HepG2 (cell line): Measurements from ENCODE around the gene ARL5A.

Experiments
- MAFF ChIP-seq: IDR thresholded peaks from 2 replicates; pipeline ENCODE4 v1.6.1; 2011; ENCODE audit warnings: low read depth, low read length, improper control_type of control experiment
- MED1 ChIP-seq: sonication (generic); formaldehyde crosslinking; IDR thresholded peaks from 2 replicates; pipeline ENCODE4 v1.4.0; 2020; ENCODE audit warnings: missing genetic modification reagents
- NONO ChIP-seq, 2 experiments: fragments of 450-650 bp in 1 of 2; sonication (generic) in 1 of 2; formaldehyde crosslinking in 1 of 2; IDR thresholded peaks in 1 of 2; conservative IDR thresholded peaks in 1 of 2; 2 replicates each; pipeline versions ENCODE4 v1.6.1 to v1.8.0; 2017 to 2022; ENCODE audit warnings: mild to moderate bottlenecking in 1 of 2, missing genetic modification reagents in 1 of 2, moderate library complexity in 1 of 2
- POLR2A ChIP-seq, 2 experiments: IDR thresholded peaks; 2 replicates each; pipeline ENCODE4 v1.6.1; 2011; ENCODE audit warnings: low read depth in 2 of 2, low read length in 2 of 2, mild to moderate bottlenecking in 1 of 2, moderate library complexity in 1 of 2; ENCODE audit not compliant: insufficient read depth in 1 of 2
- POLR2AphosphoS5 ChIP-seq: IDR thresholded peaks from 2 replicates; pipeline ENCODE4 v1.6.1; 2012; ENCODE audit warnings: low read depth, low read length
- RAD21 ChIP-seq: fragments of 450-650 bp; formaldehyde crosslinking; IDR thresholded peaks from 2 replicates; pipeline ENCODE4 v1.5.0; 2020; ENCODE audit warnings: mild to moderate bottlenecking
- REST ChIP-seq, 2 experiments: IDR thresholded peaks; 2 replicates each; pipeline ENCODE4 v1.6.1; 2011 to 2012; ENCODE audit warnings: low read length in 2 of 2, borderline replicate concordance in 1 of 2, low read depth in 1 of 2, mild to moderate bottlenecking in 1 of 2, moderate library complexity in 1 of 2
- SNAPC5 ChIP-seq: sonication (generic); formaldehyde crosslinking; IDR thresholded peaks from 2 replicates; pipeline ENCODE4 v1.8.1; 2023; ENCODE audit warnings: mild to moderate bottlenecking, missing genetic modification reagents, borderline replicate concordance
- USF2 ChIP-seq, 2 experiments: sonication (generic) in 1 of 2; formaldehyde crosslinking in 1 of 2; IDR thresholded peaks; 2 replicates each; pipeline versions ENCODE4 v1.5.1 to v1.6.1; 2011 to 2020; ENCODE audit warnings: borderline replicate concordance in 1 of 2, low read depth in 1 of 2, low read length in 1 of 2, mild to moderate bottlenecking in 1 of 2, missing genetic modification reagents in 1 of 2, moderate library complexity in 1 of 2
- ZBTB40 ChIP-seq, 2 experiments: fragments of 450-650 bp in 1 of 2; sonication (generic) in 1 of 2; formaldehyde crosslinking in 1 of 2; IDR thresholded peaks; 2 replicates each; pipeline versions ENCODE4 v1.6.1 to v1.8.0; 2016 to 2022; ENCODE audit warnings: antibody characterized with exemption in 1 of 2, mild to moderate bottlenecking in 1 of 2, missing genetic modification reagents in 1 of 2
- ZFP36 ChIP-seq: fragments of 150-350 bp; IDR thresholded peaks from 2 replicates; pipeline ENCODE4 v1.6.1; 2018; ENCODE audit warnings: borderline replicate concordance, low read length, low read depth; ENCODE audit not compliant: partially characterized antibody
- ZNF468 ChIP-seq: sonication (generic); formaldehyde crosslinking; IDR thresholded peaks from 2 replicates; pipeline ENCODE4 v1.8.0; 2022; ENCODE audit warnings: mild to moderate bottlenecking, moderate library complexity, missing genetic modification reagents
- ZNF569 ChIP-seq: sonication (generic); formaldehyde crosslinking; IDR thresholded peaks from 2 replicates; pipeline ENCODE4 v1.5.0; 2020; ENCODE audit warnings: mild to moderate bottlenecking, missing genetic modification reagents, moderate library complexity, borderline replicate concordance
- TF ChIP-seq, protein P1 (sequence below): sonication (generic); formaldehyde crosslinking; IDR thresholded peaks from 2 replicates; pipeline ENCODE4 v1.9.0; 2021; ENCODE audit warnings: missing genetic modification reagents, borderline replicate concordance

GRCh38 chr2:151837926-151838325, 9.7 kb upstream of the ARL5A start:
- TF ChIP-seq ZBTB40 (IDR thresholded peaks at IDR 0.05) (no peak), ZBTB40 (CRISPR knock-in tag; IDR thresholded peaks at IDR 0.05) (no peak), POLR2A (IDR thresholded peaks at IDR 0.05; ENCODE audit: insufficient read depth in 1 of 2, low read depth in 2 of 2, low read length in 2 of 2) (no peak), RAD21 (CRISPR knock-in tag) (no peak), REST (IDR thresholded peaks at IDR 0.05; ENCODE audit: borderline replicate concordance in 1 of 2, low read depth in 1 of 2, low read length in 2 of 2) (no peak), USF2 (IDR thresholded peaks at IDR 0.05; ENCODE audit: low read depth, low read length) (no peak), USF2 (CRISPR knock-in tag; IDR thresholded peaks at IDR 0.05; ENCODE audit: borderline replicate concordance) (no peak), MAFF (no peak), POLR2AphosphoS5 (no peak), ZNF468 (no peak), ZNF569 (CRISPR knock-in tag) (no peak), NONO (IDR thresholded peaks at IDR 0.05) (no peak), NONO (CRISPR knock-in tag; conservative IDR thresholded peaks at IDR 0.05) (no peak), SNAPC5 (CRISPR knock-in tag) (no peak), ZFP36 (no peak), MED1 (CRISPR knock-in tag) (no peak)
- TF ChIP-seq, protein P1, sequence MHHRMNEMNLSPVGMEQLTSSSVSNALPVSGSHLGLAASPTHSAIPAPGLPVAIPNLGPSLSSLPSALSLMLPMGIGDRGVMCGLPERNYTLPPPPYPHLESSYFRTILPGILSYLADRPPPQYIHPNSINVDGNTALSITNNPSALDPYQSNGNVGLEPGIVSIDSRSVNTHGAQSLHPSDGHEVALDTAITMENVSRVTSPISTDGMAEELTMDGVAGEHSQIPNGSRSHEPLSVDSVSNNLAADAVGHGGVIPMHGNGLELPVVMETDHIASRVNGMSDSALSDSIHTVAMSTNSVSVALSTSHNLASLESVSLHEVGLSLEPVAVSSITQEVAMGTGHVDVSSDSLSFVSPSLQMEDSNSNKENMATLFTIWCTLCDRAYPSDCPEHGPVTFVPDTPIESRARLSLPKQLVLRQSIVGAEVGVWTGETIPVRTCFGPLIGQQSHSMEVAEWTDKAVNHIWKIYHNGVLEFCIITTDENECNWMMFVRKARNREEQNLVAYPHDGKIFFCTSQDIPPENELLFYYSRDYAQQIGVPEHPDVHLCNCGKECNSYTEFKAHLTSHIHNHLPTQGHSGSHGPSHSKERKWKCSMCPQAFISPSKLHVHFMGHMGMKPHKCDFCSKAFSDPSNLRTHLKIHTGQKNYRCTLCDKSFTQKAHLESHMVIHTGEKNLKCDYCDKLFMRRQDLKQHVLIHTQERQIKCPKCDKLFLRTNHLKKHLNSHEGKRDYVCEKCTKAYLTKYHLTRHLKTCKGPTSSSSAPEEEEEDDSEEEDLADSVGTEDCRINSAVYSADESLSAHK, result no peak
